ENCODE measurements around the gene TEF.

- TF ChIP-seq CTCF (conservative IDR thresholded peaks at IDR 0.05; ENCODE audit: low read depth, low read length) (no peak), EZH2 (IDR thresholded peaks at IDR 0.05; ENCODE audit: borderline replicate concordance, low read depth, low read length, poor library complexity, severe bottlenecking) (no peak)
These were observed 781 bp upstream of the TEF start for GRCh38 chr22:41380993-41381328.
